Fibroblast of peridontal ligament (primary cell): Measurements from ENCODE around the gene TPH2.

Experiments
- DNase-seq: peaks from one replicate; pipeline ENCODE4 v3.0.0-alpha.2; 2010; ENCODE audit errors: extremely low read depth

TPH2 gene

GRCh38 chr12:71958993-71959578 lies 20.4 kb downstream of the TPH2 start:
- peak; percentile 47 for DNase-seq

GRCh38 chr12:71967211-71967610 lies 28.6 kb downstream of the TPH2 start:
- DNase-seq, result no peak

DNA sequence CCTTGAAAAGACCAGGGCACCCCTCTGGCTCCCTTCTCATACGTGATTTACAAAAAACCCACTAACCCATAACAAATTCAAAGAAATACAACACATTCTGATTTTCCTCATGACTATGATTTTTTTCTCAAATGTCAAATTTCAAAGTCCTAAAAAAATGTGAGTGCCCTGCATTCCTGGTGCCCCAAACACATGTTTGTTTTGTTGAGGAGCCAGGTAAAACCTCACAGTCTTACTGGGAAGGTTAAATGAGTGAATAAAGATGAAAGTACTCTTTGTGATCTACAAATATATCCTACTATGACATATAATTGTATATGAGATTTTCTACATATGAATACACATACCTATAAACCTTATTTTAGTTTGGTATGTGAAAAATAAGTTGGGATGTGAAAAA lies 30.7 kb downstream of the TPH2 start:
- DNase-seq, result no peak

DNA sequence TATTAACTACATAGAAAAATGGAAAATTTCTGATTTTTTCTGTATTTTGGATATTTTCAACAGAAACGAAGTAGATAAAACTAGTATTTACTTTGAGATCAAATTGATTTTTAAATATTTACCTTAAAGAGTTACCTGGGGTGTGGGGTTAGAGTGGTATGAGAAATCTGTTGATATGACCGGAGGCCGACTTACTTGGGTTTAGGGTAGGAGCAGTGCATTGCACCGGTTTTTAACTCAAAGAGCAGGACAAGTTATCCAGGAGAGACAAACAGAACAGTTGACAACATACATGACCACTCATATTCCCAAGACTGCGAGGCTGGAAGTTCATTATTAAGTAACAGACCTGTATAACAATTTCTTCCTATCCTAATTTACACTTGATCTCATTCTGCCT lies 31.4 kb downstream of the TPH2 start:
- no peak for DNase-seq

- DNase-seq, result no peak
Observed at GRCh38 chr12:71972441-71973074, 33.9 kb downstream of the TPH2 start.

- no peak for DNase-seq
Observed at GRCh38 chr12:71973687-71974086, 35.0 kb downstream of the TPH2 start.

- no peak for DNase-seq
Observed at GRCh38 chr12:71980538-71980937, 41.9 kb downstream of the TPH2 start.

DNA sequence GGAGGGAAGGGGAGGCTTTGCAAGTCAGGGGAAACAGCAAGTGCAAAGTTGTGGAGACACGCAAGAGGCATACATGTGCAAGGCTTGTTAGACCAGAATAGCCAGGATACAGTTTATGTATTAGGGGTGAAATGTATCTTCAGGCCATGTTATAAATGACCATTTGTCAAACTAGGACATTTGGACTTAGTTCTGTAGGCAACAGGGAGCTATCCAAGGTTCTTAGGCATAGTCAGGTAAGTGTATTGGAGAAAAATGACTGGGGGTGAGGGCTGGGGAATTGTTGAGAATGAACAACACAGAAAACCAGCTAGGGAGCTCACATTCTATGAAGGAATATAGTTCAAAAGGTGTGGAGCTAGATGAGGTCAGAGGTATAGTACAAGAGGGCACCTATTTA lies 42.5 kb downstream of the TPH2 start:
- DNase-seq, result no peak

DNA sequence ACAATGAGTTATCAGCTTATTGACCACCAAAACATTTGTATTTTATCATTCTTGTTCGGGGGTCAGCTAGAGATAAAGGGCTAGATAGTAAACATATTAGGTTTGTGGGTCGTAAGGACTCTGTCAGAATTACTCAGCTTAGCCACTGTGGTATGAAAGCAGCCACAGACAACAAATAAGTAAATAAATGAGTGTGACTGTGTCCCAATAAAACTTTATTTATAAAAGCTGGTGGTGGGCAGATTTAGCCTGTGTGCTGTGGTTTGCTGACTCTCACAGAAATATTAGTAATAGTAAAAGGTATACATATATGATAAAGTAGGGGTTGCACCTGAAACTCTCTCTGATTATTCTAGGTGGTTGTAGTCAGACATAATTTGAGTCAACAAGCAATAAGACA lies 56.1 kb downstream of the TPH2 start:
- no peak for DNase-seq

DNA sequence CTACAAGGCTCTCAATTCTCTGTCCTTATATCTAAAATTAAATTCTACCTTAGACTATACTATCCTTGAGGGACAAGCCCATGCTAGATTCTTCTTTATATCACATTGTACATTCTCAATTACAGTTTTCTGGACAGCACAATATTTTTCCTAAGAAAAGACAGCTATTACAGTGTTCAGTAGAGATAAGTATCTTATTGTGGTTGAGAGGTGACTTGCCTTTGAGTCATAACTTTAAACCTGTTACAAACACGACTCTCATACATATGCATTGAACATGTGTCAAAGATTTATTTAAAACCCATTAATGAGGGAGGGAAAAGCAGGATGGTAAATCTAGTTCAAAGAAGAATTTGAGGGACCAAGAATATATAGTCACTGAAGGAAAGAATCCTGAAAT lies 61.1 kb downstream of the TPH2 start:
- DNase-seq, result no peak

- no peak for DNase-seq
Observed at GRCh38 chr12:72000969-72001648, 62.5 kb downstream of the TPH2 start.

DNA sequence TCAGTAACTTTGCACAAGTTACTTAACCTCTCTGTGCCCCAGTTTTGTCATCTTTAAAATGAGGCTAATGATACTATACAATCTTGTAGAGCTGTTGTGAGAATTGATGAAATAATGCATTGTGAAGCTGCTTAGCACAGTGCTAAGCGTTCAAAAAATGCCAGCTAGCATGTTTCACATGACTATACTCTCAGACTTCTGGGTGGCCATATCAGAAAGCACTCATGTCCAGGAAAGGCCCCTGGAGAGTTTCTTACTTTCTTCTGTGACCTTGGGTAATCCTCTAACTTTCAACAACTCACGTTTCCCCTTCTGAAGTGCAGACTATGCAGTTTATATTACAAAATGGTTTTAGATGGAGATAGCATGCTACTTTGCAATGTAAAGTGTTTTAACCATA lies 68.1 kb downstream of the TPH2 start:
- DNase-seq, result no peak

GRCh38 chr12:72010356-72010755 lies 71.7 kb downstream of the TPH2 start:
- DNase-seq, result no peak

DNA sequence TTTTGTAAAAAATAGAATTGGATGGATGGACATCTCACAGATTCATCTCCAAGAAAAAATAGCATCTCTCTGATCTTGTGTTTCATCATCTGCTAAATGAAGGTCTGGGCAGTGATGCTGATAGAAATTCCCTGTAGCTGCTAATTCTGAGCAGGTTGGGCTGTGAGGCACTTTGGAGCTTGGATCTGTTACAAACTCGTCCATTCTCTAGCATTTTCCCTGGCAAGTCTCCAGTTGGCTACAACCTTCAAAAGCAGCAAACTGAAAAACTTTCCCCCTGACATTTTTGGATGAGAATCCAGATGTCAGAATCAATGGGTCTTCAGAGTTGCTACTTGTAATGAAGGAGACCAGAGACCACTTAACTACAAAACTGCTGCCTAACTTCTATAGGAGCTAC lies 72.7 kb downstream of the TPH2 start:
- no peak for DNase-seq

DNA sequence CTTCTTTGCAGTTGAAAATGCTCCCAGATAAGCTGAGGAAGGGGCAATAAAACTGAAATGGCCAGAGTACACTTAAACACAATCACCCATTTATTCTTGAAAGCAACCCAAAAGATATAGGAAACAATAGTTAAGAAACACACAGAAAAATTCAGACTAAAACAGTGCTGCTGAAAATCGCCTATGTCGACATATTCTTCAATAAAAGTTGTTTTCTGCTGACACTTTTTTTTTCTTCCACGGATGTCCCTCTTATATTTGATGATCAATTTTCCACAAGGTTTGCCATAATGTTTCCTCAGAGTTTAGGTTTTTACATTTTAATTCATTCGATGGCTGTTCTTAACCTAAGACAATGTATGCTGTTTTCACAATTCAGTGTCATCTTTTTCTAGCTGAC lies 74.2 kb downstream of the TPH2 start:
- no peak for DNase-seq

DNA sequence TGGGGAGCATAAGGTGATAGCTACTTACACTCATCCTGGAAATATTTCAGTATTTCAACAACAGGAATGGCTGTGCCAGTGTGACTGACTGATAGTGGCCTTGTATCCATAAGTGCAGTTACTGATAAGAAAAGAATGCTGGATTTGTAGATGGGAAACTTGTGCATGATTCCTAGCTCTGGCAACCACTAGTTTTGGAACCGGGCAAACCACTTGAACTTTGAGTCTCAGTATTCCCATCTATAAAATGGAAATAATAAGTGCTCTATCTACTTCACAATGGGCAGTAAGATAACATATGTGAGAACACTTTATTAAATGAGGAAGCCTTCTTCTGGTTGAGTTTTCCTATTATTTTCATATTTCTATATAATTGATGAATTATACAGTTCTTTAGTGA lies 77.2 kb downstream of the TPH2 start:
- no peak for DNase-seq

- DNase-seq, result peak; percentile 81
Observed at GRCh38 chr12:72017054-72017651, 78.5 kb downstream of the TPH2 start.

DNA sequence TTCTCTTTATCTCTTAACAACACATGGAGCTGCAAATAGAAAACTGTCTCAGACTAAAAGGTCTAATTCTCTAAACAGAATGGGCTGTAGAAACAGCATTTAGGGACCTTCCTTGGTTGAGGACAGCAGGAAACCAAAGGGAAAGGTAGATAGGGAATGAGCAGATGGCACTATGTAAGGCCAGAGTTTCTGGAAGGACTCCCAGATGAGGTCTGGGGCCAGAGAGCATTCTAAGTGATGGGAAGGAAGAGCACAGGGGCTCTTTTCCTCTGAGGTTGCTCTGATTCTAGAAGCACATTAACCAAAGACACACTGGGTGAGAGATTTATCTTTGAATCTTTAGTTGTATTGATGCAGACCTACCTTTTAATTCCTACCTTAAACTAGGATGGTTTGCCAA lies 79.4 kb downstream of the TPH2 start:
- DNase-seq, result no peak

- DNase-seq, result no peak
Observed at GRCh38 chr12:72024613-72025012, 86.0 kb downstream of the TPH2 start.

DNA sequence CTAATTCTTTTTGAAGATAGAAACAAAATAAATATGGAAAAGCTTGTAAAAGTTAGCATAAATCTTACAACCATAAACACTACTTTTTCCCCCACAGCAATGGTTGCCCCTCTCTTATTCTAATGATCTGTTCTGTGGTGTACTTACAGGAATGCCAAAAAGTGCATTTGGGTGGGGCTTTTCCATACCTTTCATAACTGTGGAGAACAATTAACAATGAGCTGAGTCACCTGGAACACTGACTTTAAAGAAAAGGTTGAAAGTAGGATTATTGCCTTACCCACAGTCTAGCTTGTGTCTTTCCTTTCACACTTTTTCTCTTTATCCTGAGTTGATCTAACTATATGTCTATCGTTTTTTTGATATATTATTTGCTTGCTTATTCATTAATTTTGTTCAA lies 86.9 kb downstream of the TPH2 start:
- DNase-seq, result no peak

- DNase-seq, result no peak
Observed at GRCh38 chr12:72028966-72029365, 90.3 kb downstream of the TPH2 start.

- DNase-seq, result no peak
Observed at GRCh38 chr12:72030277-72030676, 91.6 kb downstream of the TPH2 start.

DNA sequence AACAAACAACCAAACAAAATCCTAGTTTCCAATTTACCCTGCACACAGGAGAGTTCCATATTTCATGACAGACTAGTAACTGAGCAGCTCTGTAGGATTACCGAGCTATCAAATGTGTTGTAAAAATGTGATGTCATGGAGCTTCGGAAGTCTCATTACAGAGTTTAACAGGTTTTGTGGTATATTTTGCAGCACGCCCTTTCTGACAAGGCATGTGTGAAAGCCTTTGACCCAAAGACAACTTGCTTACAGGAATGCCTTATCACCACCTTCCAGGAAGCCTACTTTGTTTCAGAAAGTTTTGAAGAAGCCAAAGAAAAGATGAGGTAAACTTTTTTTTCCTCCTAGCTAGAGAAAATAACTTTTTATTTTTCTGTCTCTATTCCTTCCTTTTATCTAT lies 92.4 kb downstream of the TPH2 start:
- no peak for DNase-seq
